NCI-H510A treated with DMSO at 0.1 percent for 48 hours (cell line): ENCODE results near the gene EYA4.

Source experiments
- DNase-seq: peaks from one replicate; lab custom pipeline; 2025; lab: John Stamatoyannopoulos, UW

EYA4 gene

DNA sequence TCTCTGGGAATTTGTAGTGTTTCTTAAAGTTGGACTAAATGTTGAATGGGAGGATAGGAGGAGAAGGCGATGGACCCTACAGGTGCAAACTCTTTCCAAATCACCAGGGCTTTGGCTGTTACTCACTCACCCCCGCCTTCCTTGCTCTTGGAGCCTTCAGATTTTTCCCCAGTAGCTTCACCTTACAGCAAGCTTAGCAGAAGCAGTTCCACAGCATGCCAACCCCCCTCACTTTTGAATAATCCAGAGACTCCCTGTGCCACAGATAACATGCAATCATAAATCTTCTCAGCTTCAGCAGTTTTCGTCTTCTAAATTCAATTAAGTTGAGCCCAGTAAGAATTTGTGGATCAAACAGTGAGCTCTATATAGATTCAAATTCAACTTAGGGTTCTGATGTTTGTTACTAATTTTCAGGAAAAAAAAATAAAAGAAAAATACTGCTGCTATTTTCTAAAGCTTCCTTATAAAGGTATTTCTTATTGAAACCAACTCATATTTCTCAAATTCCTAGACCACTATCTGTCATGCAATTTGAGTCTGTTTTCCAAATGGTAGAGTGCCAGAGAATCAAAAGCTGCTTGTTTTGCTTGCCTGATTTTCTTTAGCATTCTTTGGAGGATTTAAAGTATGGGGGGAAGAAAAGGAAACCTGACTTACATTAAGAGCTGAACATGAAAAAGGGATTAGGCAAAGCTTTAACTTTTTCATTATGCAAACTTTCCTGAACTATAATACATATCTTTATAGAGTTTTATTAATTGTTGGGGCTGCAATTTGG lies 166.4 kb downstream of the EYA4 start:
- no peak for DNase-seq

DNA sequence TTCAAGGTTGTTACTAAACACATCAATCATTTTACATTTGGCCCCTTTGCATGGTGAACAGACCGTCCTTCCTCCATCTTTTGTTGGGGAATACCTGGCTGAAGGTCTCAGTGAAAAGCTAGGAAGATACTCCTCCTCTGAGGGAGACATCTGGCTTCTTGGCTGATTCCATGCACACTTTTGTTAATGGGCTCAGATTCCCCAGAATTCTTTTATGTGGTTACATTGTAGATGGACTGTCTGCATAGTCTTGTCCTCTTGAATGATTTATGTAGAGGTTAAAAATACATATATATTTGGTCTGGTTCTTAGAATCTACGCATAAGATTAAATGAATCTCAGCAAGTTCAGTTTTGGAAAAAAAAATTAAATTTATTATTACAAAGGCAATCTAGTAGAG lies 167.0 kb downstream of the EYA4 start:
- DNase-seq = no peak

DNA sequence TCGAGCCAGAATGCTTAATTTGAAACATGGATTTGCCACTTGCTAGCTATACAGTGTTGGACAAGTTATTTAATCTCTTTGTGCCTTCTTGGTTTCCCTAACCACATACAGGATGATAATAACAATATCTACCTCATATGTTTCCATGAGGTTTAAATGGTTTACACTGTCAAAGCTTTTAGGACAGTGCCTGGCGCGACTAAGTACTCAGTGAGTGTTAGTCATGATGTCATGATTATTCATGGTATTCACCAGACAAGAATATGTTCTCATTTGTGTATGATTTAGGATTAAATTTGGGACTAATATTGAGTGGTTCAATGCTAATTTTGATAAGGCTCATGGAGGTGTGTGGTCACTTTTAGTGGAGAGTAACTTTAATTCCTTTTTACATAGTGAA lies 167.4 kb downstream of the EYA4 start:
- no peak for DNase-seq

DNA sequence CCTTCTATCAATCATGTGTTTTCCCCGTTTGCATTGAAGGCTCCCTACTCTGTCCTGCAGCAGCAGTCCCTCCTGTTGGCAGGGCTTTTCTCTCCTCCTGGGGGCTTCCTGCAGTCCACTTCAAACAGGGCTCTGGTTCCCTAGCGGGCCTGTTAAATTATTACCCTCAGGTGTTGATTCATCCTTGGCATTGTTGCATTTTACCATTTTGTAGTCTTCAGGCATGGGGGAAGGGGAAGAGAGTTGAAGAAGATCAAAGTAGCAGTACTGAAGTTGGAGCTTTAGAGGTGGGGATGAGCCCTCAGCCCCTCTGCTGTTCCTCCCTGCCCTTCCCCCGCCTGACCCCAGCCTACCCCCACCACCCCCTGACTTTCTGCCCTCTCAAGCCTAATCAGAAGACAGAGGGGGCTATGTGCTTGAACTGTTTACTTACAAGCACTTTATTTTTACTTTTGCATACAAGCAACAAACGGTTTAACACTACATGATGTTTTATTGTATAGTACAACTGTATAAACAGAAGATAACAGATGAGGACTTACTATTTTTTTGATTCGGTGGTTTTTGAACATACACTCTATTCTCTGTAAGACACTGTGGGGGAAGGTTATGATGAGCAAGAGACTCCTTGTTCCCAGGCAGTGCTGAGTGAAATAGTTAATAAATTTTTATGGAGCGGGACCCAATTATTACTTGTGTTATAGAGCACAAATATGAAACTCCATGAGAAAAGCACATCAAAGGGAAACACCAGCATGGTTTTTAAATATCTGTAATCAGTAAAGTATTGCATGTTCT lies 169.7 kb downstream of the EYA4 start:
- DNase-seq = no peak

DNA sequence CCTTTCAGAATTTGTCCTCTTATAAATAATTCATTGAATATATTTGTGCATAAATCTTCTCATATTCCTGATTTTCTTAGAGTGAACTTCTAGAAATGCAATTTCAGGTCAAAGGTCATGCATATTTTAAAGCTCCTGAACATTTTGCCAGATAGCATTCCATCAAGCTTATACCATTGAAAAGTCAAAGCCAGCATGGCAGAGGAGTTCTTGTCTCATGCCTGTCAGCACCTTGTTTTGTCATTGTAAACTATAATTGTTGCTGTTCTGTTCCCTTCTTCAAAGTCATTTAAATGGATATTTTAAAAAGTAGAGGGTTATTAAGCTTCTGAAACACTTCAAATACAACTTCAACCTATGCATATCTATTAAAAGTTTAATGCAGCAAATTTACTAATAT lies 170.6 kb downstream of the EYA4 start:
- DNase-seq = no peak

DNA sequence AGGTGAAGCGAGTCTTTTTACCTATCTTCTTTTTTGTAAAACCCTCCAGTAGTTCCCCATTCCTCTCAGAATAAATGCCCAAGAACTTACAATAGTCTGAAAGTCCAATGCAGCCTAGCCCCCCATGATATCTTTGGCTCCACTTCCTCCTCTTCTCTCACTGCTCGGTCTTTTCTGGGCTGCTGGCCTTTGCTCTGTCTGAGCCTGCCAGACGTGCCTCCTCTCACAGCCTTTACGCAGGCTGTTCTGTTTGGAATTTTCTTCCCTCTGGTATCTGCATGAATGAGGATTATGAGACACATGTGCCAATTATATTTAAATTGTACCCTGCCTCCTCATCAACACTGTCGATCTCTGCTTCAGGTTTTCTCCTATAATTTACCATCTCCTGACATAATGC lies 174.1 kb downstream of the EYA4 start:
- no peak for DNase-seq

DNA sequence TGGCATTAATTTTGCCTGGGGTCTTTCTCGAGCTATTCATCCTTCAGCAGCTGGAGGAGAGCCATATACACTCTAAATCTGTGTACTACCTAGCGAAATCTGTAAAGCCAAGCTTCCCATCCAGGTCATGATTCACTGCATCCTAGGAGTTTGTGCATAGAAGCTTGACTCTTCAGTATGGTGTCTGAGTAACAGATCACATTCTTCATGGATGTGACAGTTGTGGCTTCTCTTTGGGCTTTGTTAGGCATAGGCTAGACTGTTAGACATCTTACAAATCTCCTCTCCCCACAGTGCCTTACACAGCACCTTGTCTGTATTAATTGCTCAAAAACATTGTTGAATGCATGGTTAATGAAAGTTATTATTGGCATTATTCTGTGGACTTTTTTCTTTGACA lies 177.0 kb downstream of the EYA4 start:
- no peak for DNase-seq

DNA sequence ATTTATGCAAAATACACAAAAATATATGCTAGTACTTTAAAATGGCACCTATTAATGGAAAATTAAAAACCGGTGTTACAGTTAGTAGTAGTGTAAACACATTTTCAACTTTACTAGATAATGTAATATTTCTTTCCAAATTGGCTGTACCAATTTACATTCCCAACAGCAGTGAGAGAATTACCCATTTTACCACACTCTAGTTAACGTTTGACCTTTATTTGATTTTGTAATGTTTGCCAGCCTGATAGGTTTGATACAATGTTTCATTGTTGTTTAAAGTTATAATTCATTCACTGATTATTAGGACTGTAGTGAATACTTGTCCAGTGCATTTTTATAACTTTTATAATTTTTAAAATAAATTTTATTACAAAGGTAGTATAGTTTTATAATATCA lies 182.1 kb downstream of the EYA4 start:
- no peak for DNase-seq

DNA sequence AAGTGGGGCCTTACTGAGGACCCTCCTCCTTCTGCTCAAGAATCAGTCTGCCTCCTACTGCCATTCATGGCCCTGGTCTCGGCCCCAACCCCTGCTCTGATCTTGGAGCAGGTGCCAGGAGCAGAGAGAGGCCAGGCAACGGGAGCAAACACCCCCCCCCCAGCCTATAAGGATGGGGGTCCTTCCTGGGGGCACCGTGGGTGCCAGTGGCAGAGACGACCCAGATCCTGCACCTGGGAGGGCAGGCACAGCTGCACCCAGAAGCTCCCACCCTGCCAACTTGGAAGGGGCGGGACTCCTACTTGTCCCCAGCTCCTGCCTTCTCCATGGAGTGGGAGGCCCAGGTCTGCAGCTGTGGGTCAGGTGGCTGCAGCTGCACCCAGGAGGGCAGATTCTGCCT lies 183.2 kb downstream of the EYA4 start:
- DNase-seq = no peak

DNA sequence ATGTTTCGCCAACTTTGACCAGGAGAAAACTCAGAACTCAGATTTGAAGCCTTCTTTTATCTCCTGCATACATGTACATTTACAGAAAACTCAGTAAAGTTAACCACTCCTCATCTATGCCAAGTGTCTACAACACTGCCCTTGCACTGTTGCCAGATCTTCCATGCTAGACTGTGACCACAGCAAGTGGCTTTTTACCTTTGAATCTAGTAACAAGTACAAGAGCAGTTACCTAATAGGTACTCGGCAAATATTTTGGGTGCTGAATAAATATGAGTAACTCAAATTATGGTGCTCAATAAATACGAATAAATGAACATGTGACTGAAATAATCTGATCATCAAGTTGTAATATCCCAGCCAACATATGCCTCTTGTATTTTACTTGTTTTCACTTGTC lies 184.9 kb downstream of the EYA4 start:
- no peak for DNase-seq

DNA sequence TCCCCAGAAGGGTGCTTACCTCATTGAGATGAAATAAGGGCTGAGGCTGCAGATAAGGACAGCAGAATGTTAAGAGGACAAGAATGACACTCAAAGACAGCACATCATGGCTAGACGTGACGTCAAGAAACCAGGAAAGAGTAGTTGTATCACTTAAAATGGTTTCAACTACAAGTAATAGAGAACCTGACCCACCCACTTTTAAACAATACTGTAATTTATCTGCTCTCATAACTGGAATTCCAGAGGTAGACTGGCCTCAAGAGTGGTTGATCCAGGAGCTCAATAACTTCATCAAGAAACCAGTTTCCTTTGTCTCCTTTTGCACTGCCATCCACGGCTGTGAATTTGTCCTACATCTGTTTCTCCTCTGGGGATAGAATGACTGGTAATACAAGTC lies 187.1 kb downstream of the EYA4 start:
- DNase-seq = no peak

DNA sequence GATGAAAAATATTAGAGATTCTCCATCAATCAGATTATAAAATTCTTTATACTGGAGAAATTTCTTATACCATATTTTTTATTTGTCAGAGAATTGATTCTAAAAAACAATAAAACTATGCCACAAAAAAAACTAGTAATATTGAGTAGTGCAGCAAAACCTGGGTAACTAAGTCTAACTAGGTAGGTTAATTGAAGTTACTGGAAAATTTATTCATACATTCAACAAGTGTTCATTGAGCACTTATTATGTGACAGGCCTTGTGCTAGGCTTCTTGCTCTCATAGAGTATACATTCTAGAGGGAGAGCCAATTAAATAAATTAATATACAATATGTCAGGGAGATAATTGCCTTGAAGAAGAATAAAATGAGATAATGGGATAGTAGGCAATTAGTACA lies 189.4 kb downstream of the EYA4 start:
- no peak for DNase-seq

DNA sequence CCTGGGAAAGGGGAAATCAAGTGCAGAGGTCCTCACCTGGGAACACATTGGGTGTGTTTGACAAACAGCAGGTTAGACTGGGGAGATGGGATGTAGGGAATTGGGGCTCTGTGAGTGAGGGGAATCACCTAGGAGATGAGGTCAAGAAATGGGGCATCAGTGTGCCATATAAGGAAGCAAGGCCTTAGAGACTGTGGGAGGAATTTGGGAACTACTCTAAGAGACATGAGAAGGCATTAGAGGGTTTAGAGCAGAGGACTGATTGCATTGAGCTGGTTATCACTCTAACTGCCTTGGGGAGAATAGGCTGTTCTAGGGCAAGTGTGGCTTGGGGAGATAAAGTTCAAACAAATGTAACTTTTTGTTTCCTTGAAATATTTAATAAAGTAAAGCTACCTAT lies 189.9 kb downstream of the EYA4 start:
- DNase-seq = no peak

DNA sequence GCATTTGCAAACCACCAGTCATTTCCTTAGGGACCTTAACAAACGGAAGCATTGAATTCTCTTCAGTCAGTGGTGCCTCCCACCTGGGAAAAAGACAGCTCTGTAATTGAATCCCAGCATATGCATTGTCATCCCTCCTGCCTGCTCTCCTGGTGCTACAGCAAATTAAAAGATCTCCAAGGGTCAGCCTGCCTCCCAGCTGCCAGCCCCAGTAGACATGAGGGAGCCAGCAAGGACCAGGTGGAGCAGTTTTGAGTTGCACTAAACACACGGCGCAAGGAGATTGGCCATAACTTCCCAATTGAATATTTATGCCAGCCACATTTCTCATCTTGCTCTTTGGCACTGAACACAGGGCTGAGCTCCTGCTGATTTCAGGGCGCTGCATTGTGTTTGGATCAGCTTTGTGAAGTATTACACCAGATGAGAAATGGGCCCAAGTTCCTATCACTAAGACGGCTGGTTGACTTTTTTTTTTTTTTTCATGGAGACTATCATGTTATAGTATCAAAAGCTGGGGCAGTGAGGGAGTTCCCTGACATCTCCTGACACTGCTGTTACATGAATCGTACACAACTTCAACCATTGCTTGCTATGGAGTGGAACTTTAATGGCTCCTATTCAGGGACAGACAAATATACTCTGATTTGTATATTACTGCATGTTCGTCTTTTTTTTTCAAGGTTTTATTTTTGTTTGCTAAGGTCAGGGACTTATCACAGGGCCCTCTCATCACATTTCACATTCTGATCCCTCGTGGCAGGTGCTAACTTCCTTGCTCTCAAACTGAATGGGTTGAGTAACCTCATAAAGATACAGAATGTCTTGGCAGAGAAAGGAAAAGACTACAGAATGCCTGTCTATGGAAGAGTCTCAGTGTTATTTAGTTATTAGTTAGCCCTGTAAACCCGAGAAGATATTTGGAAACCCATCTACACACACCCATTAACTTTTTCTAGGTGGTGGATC lies 191.1 kb downstream of the EYA4 start:
- DNase-seq = no peak

DNA sequence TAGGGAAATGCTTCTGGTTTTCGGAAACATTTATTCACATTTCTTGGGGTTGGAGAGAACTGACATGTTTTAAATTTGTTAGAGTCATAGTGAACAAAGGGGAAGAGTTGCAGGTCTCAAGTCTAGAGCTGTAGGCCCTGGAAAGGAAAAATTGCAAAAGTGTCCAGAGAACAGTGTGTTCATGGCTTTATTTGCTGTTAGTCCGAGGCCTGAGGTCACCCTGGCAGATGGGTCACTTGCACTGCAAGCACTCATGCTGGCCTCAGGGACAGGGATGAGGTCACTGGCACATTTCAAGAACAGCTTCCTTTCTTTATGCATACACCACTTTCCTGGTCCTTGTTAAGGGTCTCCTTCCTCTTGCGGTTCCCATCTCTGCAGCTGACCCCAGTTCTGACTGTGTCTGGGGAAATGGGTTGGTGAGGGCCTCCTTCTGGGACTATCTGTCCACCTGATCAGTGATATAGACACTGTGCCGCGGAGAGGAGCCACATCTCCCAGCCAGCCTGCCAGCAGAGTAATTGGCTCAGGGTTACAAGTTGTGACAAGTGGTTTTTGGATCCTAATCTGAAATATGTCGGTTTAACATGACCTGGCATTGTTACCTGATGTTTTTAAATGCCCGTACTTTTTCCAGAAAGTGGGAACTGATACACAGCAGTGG lies 194.0 kb downstream of the EYA4 start:
- DNase-seq = no peak

DNA sequence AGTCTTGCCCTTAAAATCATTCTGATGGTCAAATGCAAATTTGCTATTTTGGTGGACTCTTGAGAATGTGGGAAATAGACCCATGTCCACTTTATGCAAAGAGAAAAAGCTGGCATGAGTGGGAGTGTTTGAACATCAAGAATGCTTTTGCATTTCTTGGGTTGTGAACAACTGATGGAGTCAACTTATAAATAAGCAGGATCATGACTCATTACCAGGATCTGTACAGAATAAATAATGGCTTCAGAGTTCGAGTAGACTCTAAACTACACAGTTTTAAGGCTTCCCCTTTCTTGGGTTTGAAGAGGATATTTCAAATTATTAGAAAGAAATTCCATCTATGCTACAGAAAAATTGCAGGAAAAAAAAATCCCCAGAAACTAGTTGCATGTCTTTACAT lies 195.5 kb downstream of the EYA4 start:
- DNase-seq = no peak

DNA sequence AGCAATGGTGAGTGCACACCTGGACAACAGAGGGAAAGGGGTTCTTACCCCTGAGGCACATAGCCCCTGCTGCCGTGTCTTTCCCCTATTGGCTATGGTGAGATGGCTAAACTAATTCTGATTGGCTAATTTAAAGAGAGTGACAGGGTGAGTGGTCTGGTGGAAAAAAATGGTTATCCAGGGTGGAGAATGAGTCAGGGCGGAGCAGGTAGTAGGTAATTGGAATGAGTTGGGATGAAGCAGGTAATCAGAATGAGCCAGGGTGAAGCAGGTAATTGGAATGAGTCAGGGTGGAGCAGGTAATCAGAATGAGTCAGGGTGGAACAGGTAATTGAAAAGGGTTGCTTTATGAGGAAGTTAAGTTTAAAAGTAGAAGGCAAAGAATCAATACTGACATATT lies 200.3 kb downstream of the EYA4 start:
- no peak for DNase-seq

DNA sequence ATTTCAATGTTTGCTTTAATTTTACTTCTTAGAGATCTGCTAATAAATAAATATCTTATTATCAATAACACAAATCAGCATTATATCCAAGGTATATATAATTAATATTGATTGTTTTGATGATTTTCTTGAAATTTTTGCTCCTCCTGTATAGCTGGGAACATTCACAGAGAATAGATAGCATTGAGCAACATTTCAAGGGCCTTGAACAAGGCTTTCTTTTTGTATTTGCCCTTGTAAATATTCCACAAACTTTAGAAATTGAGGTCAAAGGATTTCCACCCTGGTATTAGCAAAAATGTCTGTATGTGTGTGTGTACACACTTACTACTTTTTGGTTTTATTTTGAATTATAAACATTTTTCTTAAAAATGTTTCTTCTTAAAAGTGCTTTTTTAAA lies 205.6 kb downstream of the EYA4 start:
- no peak for DNase-seq

DNA sequence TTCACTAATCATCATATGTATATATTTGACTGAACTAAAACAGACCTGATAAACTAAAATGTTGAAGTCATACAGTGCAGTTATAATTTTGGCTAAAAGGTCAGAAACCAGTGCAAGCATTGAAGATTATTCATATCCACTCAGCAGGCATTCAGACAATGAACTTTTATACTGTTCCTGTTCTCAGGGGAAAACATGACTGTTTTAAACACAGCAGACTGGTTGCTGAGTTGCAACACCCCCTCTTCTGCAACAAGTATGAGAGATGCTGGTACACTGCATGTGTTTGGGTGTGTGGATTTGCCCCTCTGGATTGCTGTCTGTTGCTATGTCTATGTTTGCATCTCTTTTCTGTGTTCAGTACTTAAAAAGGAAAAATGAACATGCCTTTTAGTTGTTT lies 206.8 kb downstream of the EYA4 start:
- no peak for DNase-seq

DNA sequence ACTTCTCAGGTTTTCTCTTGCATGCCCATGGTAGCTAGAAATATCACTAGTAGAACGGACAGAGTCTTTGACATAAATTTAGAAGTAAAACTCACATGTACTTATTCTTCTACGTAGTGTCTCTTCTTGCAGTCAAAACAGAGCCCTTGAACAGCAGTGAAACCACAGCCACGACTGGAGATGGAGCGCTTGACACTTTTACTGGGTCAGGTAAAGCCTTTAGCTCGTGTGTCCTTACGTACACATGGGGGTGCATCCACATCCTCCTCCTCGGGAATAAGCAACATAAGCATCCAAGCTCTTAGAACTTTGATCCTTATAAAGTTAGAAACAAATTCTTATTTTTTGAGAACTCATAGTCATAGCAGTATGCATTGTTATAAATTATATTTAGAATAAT lies 215.3 kb downstream of the EYA4 start:
- DNase-seq = no peak

DNA sequence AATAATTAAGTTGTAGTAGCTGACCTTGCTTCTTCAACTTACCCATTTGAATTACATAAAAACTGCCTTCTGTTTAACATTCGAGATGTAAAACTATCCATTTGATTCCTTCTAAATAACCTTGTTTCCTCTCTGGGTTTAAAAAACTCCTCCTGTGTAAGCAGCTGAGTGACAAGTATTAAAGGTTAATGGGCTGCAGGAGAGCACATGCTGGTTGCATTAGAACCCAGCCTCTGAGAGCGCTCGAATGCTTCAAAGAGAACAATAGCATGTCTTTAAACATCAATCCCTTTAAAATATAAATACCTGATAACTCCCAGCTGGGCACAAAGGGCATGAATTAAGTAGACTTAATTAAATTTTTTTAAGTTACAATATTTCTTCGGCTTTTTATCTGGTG lies 215.8 kb downstream of the EYA4 start:
- no peak for DNase-seq

DNA sequence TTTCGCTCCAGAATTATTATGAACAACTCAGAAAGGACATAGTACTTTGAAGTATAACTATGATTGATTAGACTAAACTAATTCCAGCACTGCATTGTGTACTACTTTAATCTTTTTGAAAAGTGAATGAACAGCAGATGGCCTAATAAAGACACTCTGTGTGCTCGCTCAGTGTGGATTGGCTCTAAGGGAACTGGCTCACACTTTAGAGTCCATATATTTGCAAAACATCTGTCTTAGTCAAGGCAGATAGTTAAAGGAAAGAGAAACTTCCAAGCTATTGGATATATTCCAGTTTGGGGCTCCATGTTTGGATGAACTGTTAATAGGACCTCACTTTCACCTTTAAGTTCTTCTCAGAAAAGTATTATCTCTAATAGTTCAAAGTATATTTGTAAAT lies 218.9 kb downstream of the EYA4 start:
- DNase-seq = no peak
